GM18502 (cell line): ENCODE measurements around the gene SEC14L5.
"Not testable (repeated sequence)": the region's sequence is repeated elsewhere in the genome, so short reads cannot be mapped to it uniquely, and the experiment has no call there.

Experiments
- ATAC-seq: cut with Tn5 transposase; IDR thresholded peaks from one replicate; pipeline ENCODE4 v1.9.1; 2021; ENCODE audit warnings: mild to moderate bottlenecking; ENCODE audit not compliant: unreplicated experiment, poor library complexity

The SEC14L5 gene

GRCh38 chr16:5032748-5033167 lies 74.6 kb downstream of the SEC14L5 start:
- ATAC-seq: no peak

GRCh38 chr16:5033256-5034166 lies 75.4 kb downstream of the SEC14L5 start, which contains the start of gene NAGPA:
NAGPA (minus strand) TSS chr16:5033935; CDS start chr16:5033914, 21 bp downstream.
- peak; percentile 92 for ATAC-seq

- ATAC-seq: no peak
Measured at GRCh38 chr16:5034167-5034523, 76.0 kb downstream of the SEC14L5 start.

- ATAC-seq: no peak
Measured at GRCh38 chr16:5035909-5036227, 77.7 kb downstream of the SEC14L5 start.

GRCh38 chr16:5036228-5037156 lies 78.4 kb downstream of the SEC14L5 start:
- ATAC-seq: no peak

GRCh38 chr16:5040451-5040850 lies 82.3 kb downstream of the SEC14L5 start:
- ATAC-seq: no peak

- peak; percentile 62 for ATAC-seq
Measured at GRCh38 chr16:5041600-5042133, 83.5 kb downstream of the SEC14L5 start.

GRCh38 chr16:5042574-5043171 lies 84.5 kb downstream of the SEC14L5 start:
- ATAC-seq: no peak

GRCh38 chr16:5044011-5044540 lies 85.9 kb downstream of the SEC14L5 start:
- ATAC-seq: no peak

- ATAC-seq: not testable (repeated sequence)
Measured at GRCh38 chr16:5044581-5044980, 86.5 kb downstream of the SEC14L5 start.

GRCh38 chr16:5045499-5046115 lies 87.5 kb downstream of the SEC14L5 start:
- ATAC-seq: no peak

- no peak for ATAC-seq
Measured at GRCh38 chr16:5046914-5047313, 88.8 kb downstream of the SEC14L5 start.

GRCh38 chr16:5054876-5055865 lies 97.0 kb downstream of the SEC14L5 start:
- no peak for ATAC-seq

GRCh38 chr16:5056352-5056751 lies 98.2 kb downstream of the SEC14L5 start:
- peak; percentile 71 for ATAC-seq

GRCh38 chr16:5058476-5058875 lies 100.3 kb downstream of the SEC14L5 start:
- no peak for ATAC-seq

GRCh38 chr16:5059386-5060072 lies 101.4 kb downstream of the SEC14L5 start:
- no peak for ATAC-seq

GRCh38 chr16:5060073-5060641 lies 102.0 kb downstream of the SEC14L5 start:
- no peak for ATAC-seq

- ATAC-seq: no peak
Measured at GRCh38 chr16:5062051-5062450, 103.9 kb downstream of the SEC14L5 start.
